Adrenal gland (tissue), 5 donors: Measurements from ENCODE around the gene APOA5.

Source experiments
- CTCF ChIP-seq, 6 experiments: fragments of 450-650 bp in 4 of 6; fragments of 200-600 bp in 2 of 6; sonication (generic) in 1 of 6; IDR thresholded peaks; 1 replicate in 5 of 6; 2 replicates in 1 of 6; pipeline versions ENCODE4 v1.5.1 to v1.8.0; 2016 to 2021; ENCODE audit warnings: antibody characterized with exemption in 6 of 6, mild to moderate bottlenecking in 2 of 6, moderate library complexity in 1 of 6
- POLR2A ChIP-seq, 2 donors: fragments of 450-650 bp; IDR thresholded peaks; one replicate each; pipeline ENCODE4 v1.6.1; 2017; ENCODE audit warnings: antibody characterized with exemption in 2 of 2, mild to moderate bottlenecking in 2 of 2, moderate library complexity in 1 of 2
- donor health status: DM: no; HTN: no; CAD: no.

GRCh38 chr11:116796548-116796947 is 4.9 kb upstream of the APOA5 start:
- TF ChIP-seq POLR2A (IDR thresholded peaks at IDR 0.05) (no peak), CTCF (IDR thresholded peaks at IDR 0.05) (no peak)
